Lung (tissue), 12 donors: ENCODE data around the gene KRR1. TPM values are rescaled to one million over a fixed set of nuclear protein-coding genes. Genes with fewer than 3 reads are reported as not detected.
"Not testable (repeated sequence)": the region's sequence is repeated elsewhere in the genome, so short reads cannot be mapped to it uniquely, and the experiment has no call there.

ENCODE experiments used
- ATAC-seq: fragments of 200-7000 bp; cut with Tn5 transposase; one replicate; pipeline ENCODE4 v1.9.1; 2020; ENCODE audit warnings: moderate number of reproducible peaks; ENCODE audit not compliant: insufficient read depth, low FRiP score
- DNase-seq, 3 donors: peaks; one replicate each; pipeline ENCODE4 v3.0.0-alpha.2; 2013 to 2017
- H3K27ac ChIP-seq, 2 donors: one replicate each; pipeline ENCODE4 v1.5.1; 2013; ENCODE audit warnings: mild to moderate bottlenecking in 2 of 2, moderate library complexity in 2 of 2, control low read depth in 1 of 2, inconsistent platforms in 1 of 2, low read depth in 1 of 2, low read length in 1 of 2
- H3K27me3 ChIP-seq, 3 donors: one replicate each; pipeline ENCODE4 v1.5.1; 2013; ENCODE audit warnings: low read length in 2 of 3; ENCODE audit not compliant: control insufficient read depth in 3 of 3, insufficient read depth in 3 of 3
- H3K36me3 ChIP-seq, 4 donors: one replicate each; pipeline ENCODE4 v1.5.1; 2013; ENCODE audit warnings: low read length in 4 of 4, mild to moderate bottlenecking in 1 of 4, moderate library complexity in 1 of 4; ENCODE audit not compliant: control insufficient read depth in 4 of 4, insufficient read depth in 4 of 4
- H3K4me1 ChIP-seq, 5 donors: one replicate each; pipeline ENCODE4 v1.5.1; 2013; ENCODE audit warnings: low read length in 5 of 5, mild to moderate bottlenecking in 2 of 5, moderate library complexity in 1 of 5; ENCODE audit not compliant: control insufficient read depth in 5 of 5, insufficient read depth in 5 of 5
- H3K4me3 ChIP-seq: one replicate; pipeline ENCODE4 v1.5.1; 2013; ENCODE audit warnings: mild to moderate bottlenecking, control low read depth, moderate library complexity
- H3K9ac ChIP-seq, 2 donors: one replicate each; pipeline ENCODE4 v1.5.1; 2013; ENCODE audit warnings: low read length in 2 of 2, control low read depth in 1 of 2; ENCODE audit not compliant: insufficient read depth in 1 of 2
- H3K9me3 ChIP-seq, 4 donors: one replicate each; pipeline ENCODE4 v1.5.1; 2013; ENCODE audit warnings: low read length in 3 of 4, mild to moderate bottlenecking in 1 of 4, moderate library complexity in 1 of 4; ENCODE audit not compliant: control insufficient read depth in 4 of 4, insufficient read depth in 3 of 4
- WGBS, 2 donors: extraction: QIAGEN DNeasy Blood & Tissue Kit; methylation state at CpG; one replicate each; pipeline ENCODE4 v1.1.7; 2013; 5-methylcytosine and 5-hydroxymethylcytosine counted together
- polyA plus RNA-seq, 2 donors: library from polyadenylated mRNA; stranded (reverse); fragments of 200-250 nt; gene quantifications; one replicate each; pipeline ENCODE4 v1.2.1, GENCODE V29; 2013
- total RNA-seq, 2 donors: library from RNA; depleted of rRNA in 1 of 2; stranded (reverse); fragments of >200 nt in 1 of 2; gene quantifications; one replicate each; pipeline ENCODE4 v1.2.1, GENCODE V29; 2014 to 2021
- TF ChIP-seq, protein P1 (sequence below): IDR thresholded peaks from 2 replicates; pipeline ENCODE4 v1.5.1; 2012; ENCODE audit warnings: mild to moderate bottlenecking; ENCODE audit errors: control extremely low read depth, extremely low read depth
- donor health status: control.
- donor health status: control.
- donor health status: Bipolar disorder and iron deficiency.
- donor health status: healthy.
- donor health status: DM: yes; HTN: yes; CAD: no.

The KRR1 gene
- total and polyA plus RNA-seq, 4 donors: 19.9 to 62.5 (median 29.9) TPM

DNA sequence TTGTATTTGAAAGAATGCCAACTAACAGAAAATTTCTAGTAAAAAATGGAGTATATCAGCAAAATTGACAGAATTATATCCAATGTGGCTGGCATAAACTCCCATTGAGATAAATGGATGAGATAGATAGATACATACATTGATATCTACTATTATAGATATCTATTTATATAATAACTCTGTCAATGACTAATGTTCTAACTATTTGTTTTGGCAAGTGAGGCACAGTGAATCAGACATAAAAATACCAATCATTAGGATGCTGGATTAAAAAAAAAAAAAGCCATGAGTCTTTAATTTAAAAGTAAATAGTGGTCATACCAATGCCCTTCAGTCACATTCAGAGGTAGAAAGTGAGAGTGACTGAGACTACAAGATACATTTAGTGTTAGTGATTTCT lies 64.6 kb downstream of the KRR1 start:
- DNase-seq: no peak
- Histone ChIP-seq H3K9ac (no peak overlapping the region), H3K9me3 (no peaks in the 10 kb centered on the region), H3K4me3 (no peak overlapping the region), H3K4me1 (no peaks in the 10 kb centered on the region), H3K27me3 (no peaks in the 10 kb centered on the region), H3K36me3 (no peaks in the 10 kb centered on the region), H3K27ac (no peak overlapping the region)
- TF ChIP-seq, protein P1, sequence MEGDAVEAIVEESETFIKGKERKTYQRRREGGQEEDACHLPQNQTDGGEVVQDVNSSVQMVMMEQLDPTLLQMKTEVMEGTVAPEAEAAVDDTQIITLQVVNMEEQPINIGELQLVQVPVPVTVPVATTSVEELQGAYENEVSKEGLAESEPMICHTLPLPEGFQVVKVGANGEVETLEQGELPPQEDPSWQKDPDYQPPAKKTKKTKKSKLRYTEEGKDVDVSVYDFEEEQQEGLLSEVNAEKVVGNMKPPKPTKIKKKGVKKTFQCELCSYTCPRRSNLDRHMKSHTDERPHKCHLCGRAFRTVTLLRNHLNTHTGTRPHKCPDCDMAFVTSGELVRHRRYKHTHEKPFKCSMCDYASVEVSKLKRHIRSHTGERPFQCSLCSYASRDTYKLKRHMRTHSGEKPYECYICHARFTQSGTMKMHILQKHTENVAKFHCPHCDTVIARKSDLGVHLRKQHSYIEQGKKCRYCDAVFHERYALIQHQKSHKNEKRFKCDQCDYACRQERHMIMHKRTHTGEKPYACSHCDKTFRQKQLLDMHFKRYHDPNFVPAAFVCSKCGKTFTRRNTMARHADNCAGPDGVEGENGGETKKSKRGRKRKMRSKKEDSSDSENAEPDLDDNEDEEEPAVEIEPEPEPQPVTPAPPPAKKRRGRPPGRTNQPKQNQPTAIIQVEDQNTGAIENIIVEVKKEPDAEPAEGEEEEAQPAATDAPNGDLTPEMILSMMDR: no peak
- ATAC-seq: no peak

DNA sequence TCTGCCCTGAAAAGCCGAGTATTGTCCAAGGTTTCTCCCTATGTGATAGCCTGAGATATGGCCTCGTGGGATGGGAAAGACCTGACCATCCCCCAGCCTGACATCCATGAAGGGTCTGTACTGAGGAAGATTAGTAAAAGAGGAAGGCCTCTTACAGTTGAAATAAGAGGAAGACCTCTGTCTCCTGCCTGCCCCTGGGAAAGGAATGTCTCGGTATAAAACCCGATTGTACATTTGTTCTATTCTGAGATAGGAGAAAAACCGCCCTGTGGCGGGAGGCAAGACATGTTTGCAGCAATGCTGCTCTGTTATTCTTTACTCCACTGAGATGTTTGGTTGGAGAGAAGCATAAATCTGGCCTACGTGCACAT lies 66.3 kb downstream of the KRR1 start:
- H3K4me1 ChIP-seq, H3K9ac ChIP-seq, H3K27ac ChIP-seq, H3K36me3 ChIP-seq, ATAC-seq, H3K4me3 ChIP-seq, H3K9me3 ChIP-seq, H3K27me3 ChIP-seq, DNase-seq: not testable (repeated sequence)
- 50 to 71% methylated on average over 7 of the region's 7 CpGs for WGBS, 2 donors

DNA sequence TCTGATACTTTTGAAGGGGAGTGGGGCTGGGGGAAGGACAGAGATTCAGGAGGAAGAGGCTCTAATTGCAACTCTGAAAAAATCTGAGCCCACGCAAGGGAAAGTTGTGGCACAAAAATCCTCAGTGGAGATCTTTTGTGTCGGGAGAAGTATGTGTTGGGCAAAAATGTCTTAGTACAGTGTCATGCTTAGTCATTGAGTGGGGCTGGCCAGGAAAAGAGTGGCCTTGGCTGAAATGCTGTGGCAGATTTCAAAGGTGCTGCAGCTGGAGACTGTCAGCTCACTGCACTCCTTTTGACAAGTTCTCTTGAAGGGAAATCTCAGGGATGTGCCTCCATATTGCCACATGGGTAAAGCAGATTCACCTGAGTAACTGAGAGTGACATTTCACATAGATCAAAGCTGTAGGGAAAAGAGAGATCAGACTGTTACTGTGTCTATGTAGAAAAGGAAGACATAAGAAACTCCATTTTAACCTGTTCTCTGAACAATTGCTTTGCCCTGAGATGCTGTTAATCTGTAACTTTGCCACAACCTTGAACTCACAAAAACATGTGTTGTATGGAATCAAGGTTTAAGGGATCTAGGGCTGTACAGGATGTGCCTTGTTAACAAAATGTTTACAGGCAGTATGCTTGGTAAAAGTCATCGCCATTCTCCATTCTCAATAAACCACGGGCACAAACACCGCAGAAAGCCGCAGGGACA lies 66.8 kb downstream of the KRR1 start:
- ATAC-seq: no peak

DNA sequence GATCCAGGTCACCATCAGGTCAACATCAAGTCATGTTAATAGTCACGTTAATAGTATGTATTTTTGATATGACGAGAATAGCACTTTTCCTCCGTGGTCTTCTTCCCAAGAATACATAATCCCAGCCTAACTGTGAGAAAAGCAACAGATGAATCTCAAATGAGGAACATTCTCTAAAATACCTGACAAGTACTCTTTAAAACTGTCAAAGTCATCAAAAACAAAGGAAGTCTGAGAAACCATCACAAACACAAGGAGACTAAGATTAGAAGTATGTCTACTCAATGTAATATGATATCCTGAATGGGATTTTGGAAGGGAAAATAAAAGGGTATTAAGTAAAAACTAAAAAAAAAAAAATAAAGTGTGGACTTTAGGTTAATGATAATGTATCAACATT lies 67.7 kb downstream of the KRR1 start:
- Histone ChIP-seq H3K4me3 (no peak overlapping the region), H3K27me3 (no peaks in the 10 kb centered on the region), H3K9me3 (peaks cover 0 to 4% (median 0%) of the 10 kb centered on the region in 4 donors), H3K4me1 (no peaks in the 10 kb centered on the region), H3K27ac (no peak overlapping the region), H3K9ac (no peak overlapping the region), H3K36me3 (no peaks in the 10 kb centered on the region)
- TF ChIP-seq, protein P1: no peak
- DNase-seq (no peak), ATAC-seq (no peak)
- WGBS, 2 donors: 49 to 56% methylated on average over 3 of the region's 3 CpGs

More for the DNA sequence above, 66.8 kb downstream of the KRR1 start:
- DNase-seq: no peak
- Histone ChIP-seq H3K27me3 (no peaks in the 10 kb centered on the region), H3K4me3 (no peak overlapping the region), H3K4me1 (no peaks in the 10 kb centered on the region), H3K9ac (no peak overlapping the region), H3K36me3 (no peaks in the 10 kb centered on the region), H3K27ac (no peak overlapping the region), H3K9me3 (peaks cover 0 to 2% (median 0%) of the 10 kb centered on the region in 4 donors)
- 73 to 88% methylated on average over 6 of the region's 6 CpGs for WGBS, 2 donors
- TF ChIP-seq, protein P1: no peak

DNA sequence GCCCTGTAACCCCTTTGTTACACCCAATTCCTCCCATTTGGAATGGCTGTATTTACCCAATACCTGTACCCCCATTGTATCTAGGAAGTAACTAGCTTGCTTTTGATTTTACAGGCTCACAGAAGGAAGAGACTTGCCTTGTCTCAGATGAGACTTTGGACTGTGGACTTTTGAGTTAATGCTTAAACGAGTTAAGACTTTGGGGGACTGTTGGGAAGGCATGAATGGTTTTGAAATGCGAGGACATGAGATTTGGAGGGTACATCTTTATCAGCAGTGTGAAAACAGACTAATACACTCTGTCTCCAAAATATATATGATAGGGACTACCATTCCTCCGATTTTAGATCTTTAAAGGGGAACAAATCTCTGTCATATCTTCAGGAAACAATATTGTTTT lies 69.0 kb downstream of the KRR1 start:
- not testable (repeated sequence) for H3K27ac ChIP-seq, H3K4me1 ChIP-seq, H3K27me3 ChIP-seq, H3K36me3 ChIP-seq, ATAC-seq, DNase-seq, H3K4me3 ChIP-seq, H3K9ac ChIP-seq
- WGBS, 2 donors: 25 to 79% methylated on average over 3 of the region's 3 CpGs
- peaks cover 0 to 10% (median 0%) of the 10 kb centered on the region in 4 donors for H3K9me3 ChIP-seq

DNA sequence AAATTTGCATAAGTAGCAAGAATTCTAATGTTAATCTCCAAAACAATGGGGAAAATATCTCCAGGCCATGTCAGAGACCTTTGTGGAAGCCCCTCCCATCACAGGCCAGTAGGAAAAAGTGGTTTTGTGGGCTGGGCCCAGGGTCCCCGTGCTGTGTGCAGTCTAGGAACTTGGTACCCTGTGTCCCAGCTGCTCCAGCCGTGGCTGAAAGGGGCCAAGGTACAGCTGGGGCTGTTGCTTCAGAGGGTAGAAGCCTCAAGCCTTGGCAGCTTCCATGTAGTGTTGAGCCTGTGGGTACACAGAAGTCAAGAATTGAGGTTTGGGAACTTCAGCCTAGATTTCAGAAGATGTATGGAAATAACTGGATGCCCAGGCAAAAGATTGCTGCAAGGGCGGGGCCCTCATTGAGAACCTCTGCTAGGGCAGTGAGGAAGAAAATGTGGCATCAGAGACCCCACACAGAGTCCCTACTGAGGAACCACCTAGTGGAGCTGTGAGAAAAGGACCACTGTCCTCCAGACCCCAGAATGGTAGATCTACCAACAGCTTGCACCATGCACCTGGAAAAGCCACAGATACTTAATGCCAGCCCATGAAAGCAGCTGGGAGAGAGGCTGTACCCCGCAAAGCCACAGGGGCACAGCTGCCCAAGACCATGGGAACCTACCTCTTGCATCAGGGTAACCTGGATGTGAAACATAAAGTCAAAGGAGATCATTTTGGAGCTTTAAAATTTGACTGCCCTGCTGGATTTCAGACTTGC lies 69.5 kb downstream of the KRR1 start:
- not testable (repeated sequence) for H3K9ac ChIP-seq, DNase-seq, H3K4me3 ChIP-seq, H3K36me3 ChIP-seq, ATAC-seq, H3K27ac ChIP-seq, H3K4me1 ChIP-seq, H3K27me3 ChIP-seq
- WGBS, 2 donors: 75 to 79% methylated on average over 4 of the region's 4 CpGs
- peaks cover 0 to 11% (median 0%) of the 10 kb centered on the region in 4 donors for H3K9me3 ChIP-seq
